HepG2 (cell line): ENCODE results near the gene PNKP. TPM values are rescaled to one million over a fixed set of nuclear protein-coding genes. Genes with fewer than 3 reads are reported as not detected.

Source experiments
- ARID2 ChIP-seq: sonication (generic); formaldehyde crosslinking; IDR thresholded peaks from 2 replicates; pipeline ENCODE4 v1.8.1; 2022; ENCODE audit warnings: mild to moderate bottlenecking, missing genetic modification reagents, borderline replicate concordance
- CEBPB ChIP-seq: IDR thresholded peaks from 2 replicates; pipeline ENCODE4 v1.6.1; 2011; ENCODE audit warnings: low read depth, low read length, improper control_type of control experiment, borderline replicate concordance
- ETV5 ChIP-seq: IDR thresholded peaks from 2 replicates; pipeline ENCODE4 v1.6.1; 2018; ENCODE audit warnings: missing biosample characterization, missing genetic modification reagents, inconsistent platforms, borderline replicate concordance
- FIP1L1 ChIP-seq: fragments of 200-400 bp; formaldehyde crosslinking; IDR thresholded peaks from 2 replicates; pipeline ENCODE4 v1.6.1; 2018; ENCODE audit warnings: low read depth, mild to moderate bottlenecking, low read length, moderate library complexity, borderline replicate concordance; ENCODE audit not compliant: insufficient read depth
- FOXA3 ChIP-seq: IDR thresholded peaks from 2 replicates; pipeline ENCODE4 v1.6.1; 2016; ENCODE audit warnings: missing genetic modification reagents, missing compliant biosample characterization
- GTF2F1 ChIP-seq: fragments of 150-350 bp; IDR thresholded peaks from 2 replicates; pipeline ENCODE4 v1.6.1; 2014; ENCODE audit warnings: low read length
- KDM3A ChIP-seq: IDR thresholded peaks from 2 replicates; pipeline ENCODE4 v1.6.1; 2018; ENCODE audit warnings: low read depth, missing compliant biosample characterization
- MED1 ChIP-seq: sonication (generic); formaldehyde crosslinking; IDR thresholded peaks from 2 replicates; pipeline ENCODE4 v1.4.0; 2020; ENCODE audit warnings: missing genetic modification reagents
- NFE2L1 ChIP-seq: sonication (generic); formaldehyde crosslinking; IDR thresholded peaks from 2 replicates; pipeline ENCODE4 v1.4.0; 2020; ENCODE audit warnings: missing genetic modification reagents, mild to moderate bottlenecking, borderline replicate concordance
- PHF20 ChIP-seq: sonication (generic); formaldehyde crosslinking; IDR thresholded peaks from 2 replicates; pipeline ENCODE4 v1.5.0; 2020; ENCODE audit warnings: mild to moderate bottlenecking, missing genetic modification reagents
- PHF8 ChIP-seq: sonication (generic); formaldehyde crosslinking; IDR thresholded peaks from 2 replicates; pipeline ENCODE4 v1.5.0; 2020; ENCODE audit warnings: missing genetic modification reagents
- POLR2AphosphoS5 ChIP-seq: IDR thresholded peaks from 2 replicates; pipeline ENCODE4 v1.6.1; 2012; ENCODE audit warnings: low read depth, low read length
- SMAD1 ChIP-seq: sonication (generic); formaldehyde crosslinking; IDR thresholded peaks from 2 replicates; pipeline ENCODE4 v1.4.0; 2020; ENCODE audit warnings: missing genetic modification reagents, low read depth, mild to moderate bottlenecking, borderline replicate concordance
- U2AF2 ChIP-seq: fragments of 200-400 bp; formaldehyde crosslinking; IDR thresholded peaks from 2 replicates; pipeline ENCODE4 v1.6.1; 2017; ENCODE audit warnings: low read depth, mild to moderate bottlenecking, low read length
- ZFP90 ChIP-seq: sonication (generic); formaldehyde crosslinking; IDR thresholded peaks from 2 replicates; pipeline ENCODE4 v1.8.0; 2022; ENCODE audit warnings: missing genetic modification reagents, mild to moderate bottlenecking, inconsistent platforms, borderline replicate concordance
- ZNF431 ChIP-seq: sonication (generic); formaldehyde crosslinking; IDR thresholded peaks from 2 replicates; pipeline ENCODE4 v1.9.0; 2022; ENCODE audit warnings: missing genetic modification reagents, low read depth, mild to moderate bottlenecking, borderline replicate concordance
- ZNF563 ChIP-seq: sonication (generic); formaldehyde crosslinking; IDR thresholded peaks from 2 replicates; pipeline ENCODE4 v1.8.0; 2022; ENCODE audit warnings: mild to moderate bottlenecking, moderate library complexity, missing genetic modification reagents
- ZNF619 ChIP-seq: sonication (generic); formaldehyde crosslinking; IDR thresholded peaks from 2 replicates; pipeline ENCODE4 v1.4.0; 2020; ENCODE audit warnings: mild to moderate bottlenecking, missing genetic modification reagents
- ZNF75D ChIP-seq: sonication (generic); formaldehyde crosslinking; IDR thresholded peaks from 2 replicates; pipeline ENCODE4 v1.8.1; 2023; ENCODE audit warnings: missing genetic modification reagents, mild to moderate bottlenecking, borderline replicate concordance
- ZNF883 ChIP-seq: sonication (generic); formaldehyde crosslinking; IDR thresholded peaks from 2 replicates; pipeline ENCODE4 v1.5.1; 2020; ENCODE audit warnings: mild to moderate bottlenecking, missing genetic modification reagents; ENCODE audit errors: not compliant biosample characterization
- polyA plus RNA-seq, 8 experiments: library from polyadenylated mRNA; depleted of rRNA in 3 of 8; stranded (reverse) in 7 of 8; unstranded in 1 of 8; fragments of >200 nt; fragmentation: Illumina TruSeq in 4 of 8; extraction: Trizol in 4 of 8; gene quantifications; 2 replicates each; pipeline versions ENCODE4 v1.2.1 to v1.2.3, GENCODE V29; 2011 to 2016; ENCODE audit warnings: low read depth in 4 of 8, missing spikeins in 1 of 8, mixed read lengths in 1 of 8; ENCODE audit not compliant: insufficient read depth in 1 of 8
- total RNA-seq, 5 experiments: library from RNA; depleted of rRNA; stranded (reverse); fragments of >200 nt; fragmentation: Illumina TruSeq; extraction: Trizol; gene quantifications; 2 replicates each; pipeline ENCODE4 v1.2.3, GENCODE V29; 2016; ENCODE audit warnings: low read depth in 1 of 5
- TF ChIP-seq, protein P1 (sequence below): sonication (generic); formaldehyde crosslinking; IDR thresholded peaks from 2 replicates; pipeline ENCODE4 v1.5.1; 2020; ENCODE audit warnings: mild to moderate bottlenecking, missing genetic modification reagents, borderline replicate concordance
- TF ChIP-seq, protein P2 (sequence below): sonication (generic); formaldehyde crosslinking; IDR thresholded peaks from 2 replicates; pipeline ENCODE4 v1.5.1; 2020; ENCODE audit warnings: mild to moderate bottlenecking, missing genetic modification reagents, moderate library complexity
- TF ChIP-seq, protein P3 (sequence below): sonication (generic); formaldehyde crosslinking; conservative IDR thresholded peaks from 2 replicates; pipeline ENCODE4 v1.4.0; 2020; ENCODE audit warnings: missing genetic modification reagents

The PNKP gene
- total and polyA plus RNA-seq, 2 of the 13 experiments (the other 11 are each of a cell fraction or from before 2014, with no cell fraction given): 12.7 to 27.1 TPM

DNA sequence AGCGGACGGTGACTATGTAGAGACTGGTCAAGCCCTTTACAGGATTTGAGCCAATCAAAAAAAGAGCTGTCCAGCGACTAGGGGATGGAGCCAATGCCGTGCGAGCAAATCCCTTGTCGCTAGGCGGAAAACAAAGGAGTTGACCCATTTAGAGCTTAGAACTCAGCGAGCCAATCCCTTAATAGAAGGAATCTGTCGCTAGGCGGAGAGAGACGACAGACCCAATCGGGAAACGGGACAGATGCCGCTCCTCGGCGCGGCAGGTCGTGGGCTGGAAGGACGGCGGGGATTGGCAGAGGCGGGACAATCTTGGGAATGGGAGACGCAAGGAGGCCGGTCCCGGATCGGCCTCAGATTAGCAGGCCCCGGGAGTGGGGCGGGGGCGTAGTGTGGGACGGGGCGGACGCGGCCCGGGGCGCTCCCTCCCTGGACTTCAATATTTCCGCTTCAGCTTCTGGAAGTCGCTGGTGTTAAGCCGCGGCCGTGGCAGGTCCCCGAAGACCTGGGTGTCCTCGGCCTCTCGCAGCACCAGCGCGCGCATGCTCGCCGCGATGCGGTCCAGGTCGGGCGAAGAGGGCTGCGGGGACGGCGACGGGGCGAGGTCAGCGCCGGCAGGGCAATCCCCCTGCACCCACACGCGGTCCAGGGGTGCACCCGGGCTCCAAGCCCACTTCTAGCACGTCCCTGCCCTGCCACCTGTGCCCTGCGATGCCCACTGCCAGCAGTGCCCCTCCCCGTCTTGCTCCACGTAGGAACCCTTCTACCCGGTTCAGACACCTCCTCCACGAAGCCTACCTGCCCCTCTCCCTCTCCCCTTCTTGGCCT lies 2.3 kb upstream of the PNKP start (continued):
- no peak for TF ChIP-seq ZNF619 (CRISPR knock-in tag)
- no peak for TF ChIP-seq FIP1L1
- TF ChIP-seq, protein P1, sequence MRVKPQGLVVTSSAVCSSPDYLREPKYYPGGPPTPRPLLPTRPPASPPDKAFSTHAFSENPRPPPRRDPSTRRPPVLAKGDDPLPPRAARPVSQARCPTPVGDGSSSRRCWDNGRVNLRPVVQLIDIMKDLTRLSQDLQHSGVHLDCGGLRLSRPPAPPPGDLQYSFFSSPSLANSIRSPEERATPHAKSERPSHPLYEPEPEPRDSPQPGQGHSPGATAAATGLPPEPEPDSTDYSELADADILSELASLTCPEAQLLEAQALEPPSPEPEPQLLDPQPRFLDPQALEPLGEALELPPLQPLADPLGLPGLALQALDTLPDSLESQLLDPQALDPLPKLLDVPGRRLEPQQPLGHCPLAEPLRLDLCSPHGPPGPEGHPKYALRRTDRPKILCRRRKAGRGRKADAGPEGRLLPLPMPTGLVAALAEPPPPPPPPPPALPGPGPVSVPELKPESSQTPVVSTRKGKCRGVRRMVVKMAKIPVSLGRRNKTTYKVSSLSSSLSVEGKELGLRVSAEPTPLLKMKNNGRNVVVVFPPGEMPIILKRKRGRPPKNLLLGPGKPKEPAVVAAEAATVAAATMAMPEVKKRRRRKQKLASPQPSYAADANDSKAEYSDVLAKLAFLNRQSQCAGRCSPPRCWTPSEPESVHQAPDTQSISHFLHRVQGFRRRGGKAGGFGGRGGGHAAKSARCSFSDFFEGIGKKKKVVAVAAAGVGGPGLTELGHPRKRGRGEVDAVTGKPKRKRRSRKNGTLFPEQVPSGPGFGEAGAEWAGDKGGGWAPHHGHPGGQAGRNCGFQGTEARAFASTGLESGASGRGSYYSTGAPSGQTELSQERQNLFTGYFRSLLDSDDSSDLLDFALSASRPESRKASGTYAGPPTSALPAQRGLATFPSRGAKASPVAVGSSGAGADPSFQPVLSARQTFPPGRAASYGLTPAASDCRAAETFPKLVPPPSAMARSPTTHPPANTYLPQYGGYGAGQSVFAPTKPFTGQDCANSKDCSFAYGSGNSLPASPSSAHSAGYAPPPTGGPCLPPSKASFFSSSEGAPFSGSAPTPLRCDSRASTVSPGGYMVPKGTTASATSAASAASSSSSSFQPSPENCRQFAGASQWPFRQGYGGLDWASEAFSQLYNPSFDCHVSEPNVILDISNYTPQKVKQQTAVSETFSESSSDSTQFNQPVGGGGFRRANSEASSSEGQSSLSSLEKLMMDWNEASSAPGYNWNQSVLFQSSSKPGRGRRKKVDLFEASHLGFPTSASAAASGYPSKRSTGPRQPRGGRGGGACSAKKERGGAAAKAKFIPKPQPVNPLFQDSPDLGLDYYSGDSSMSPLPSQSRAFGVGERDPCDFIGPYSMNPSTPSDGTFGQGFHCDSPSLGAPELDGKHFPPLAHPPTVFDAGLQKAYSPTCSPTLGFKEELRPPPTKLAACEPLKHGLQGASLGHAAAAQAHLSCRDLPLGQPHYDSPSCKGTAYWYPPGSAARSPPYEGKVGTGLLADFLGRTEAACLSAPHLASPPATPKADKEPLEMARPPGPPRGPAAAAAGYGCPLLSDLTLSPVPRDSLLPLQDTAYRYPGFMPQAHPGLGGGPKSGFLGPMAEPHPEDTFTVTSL (CRISPR knock-in tag): no peak
- TF ChIP-seq PHF8 (CRISPR knock-in tag): peak; percentile 81
- no peak for TF ChIP-seq ZNF883 (CRISPR knock-in tag)
- no peak for TF ChIP-seq FOXA3 (CRISPR knock-in tag)
- TF ChIP-seq, protein P2, sequence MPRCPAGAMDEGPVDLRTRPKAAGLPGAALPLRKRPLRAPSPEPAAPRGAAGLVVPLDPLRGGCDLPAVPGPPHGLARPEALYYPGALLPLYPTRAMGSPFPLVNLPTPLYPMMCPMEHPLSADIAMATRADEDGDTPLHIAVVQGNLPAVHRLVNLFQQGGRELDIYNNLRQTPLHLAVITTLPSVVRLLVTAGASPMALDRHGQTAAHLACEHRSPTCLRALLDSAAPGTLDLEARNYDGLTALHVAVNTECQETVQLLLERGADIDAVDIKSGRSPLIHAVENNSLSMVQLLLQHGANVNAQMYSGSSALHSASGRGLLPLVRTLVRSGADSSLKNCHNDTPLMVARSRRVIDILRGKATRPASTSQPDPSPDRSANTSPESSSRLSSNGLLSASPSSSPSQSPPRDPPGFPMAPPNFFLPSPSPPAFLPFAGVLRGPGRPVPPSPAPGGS (CRISPR knock-in tag): no peak
- peak; percentile 57 for TF ChIP-seq KDM3A (CRISPR knock-in tag)
- no peak for TF ChIP-seq CEBPB
- no peak for TF ChIP-seq NFE2L1 (CRISPR knock-in tag)
- no peak for TF ChIP-seq U2AF2
- TF ChIP-seq SMAD1 (CRISPR knock-in tag): peak; percentile 23; the same call in 1 of the 2 replicates
- TF ChIP-seq, protein P3, sequence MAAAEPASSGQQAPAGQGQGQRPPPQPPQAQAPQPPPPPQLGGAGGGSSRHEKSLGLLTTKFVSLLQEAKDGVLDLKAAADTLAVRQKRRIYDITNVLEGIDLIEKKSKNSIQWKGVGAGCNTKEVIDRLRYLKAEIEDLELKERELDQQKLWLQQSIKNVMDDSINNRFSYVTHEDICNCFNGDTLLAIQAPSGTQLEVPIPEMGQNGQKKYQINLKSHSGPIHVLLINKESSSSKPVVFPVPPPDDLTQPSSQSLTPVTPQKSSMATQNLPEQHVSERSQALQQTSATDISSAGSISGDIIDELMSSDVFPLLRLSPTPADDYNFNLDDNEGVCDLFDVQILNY: no peak
- TF ChIP-seq ZFP90: no peak
- no peak for TF ChIP-seq GTF2F1
- TF ChIP-seq POLR2AphosphoS5: peak; percentile 61
- TF ChIP-seq ZNF563: no peak
- TF ChIP-seq PHF20 (CRISPR knock-in tag): peak; percentile 66
- TF ChIP-seq ZNF75D (CRISPR knock-in tag): no peak
- TF ChIP-seq ZNF431 (CRISPR knock-in tag): no peak
- TF ChIP-seq ARID2 (CRISPR knock-in tag): no peak
- peak; percentile 33; the same call in 1 of the 2 replicates for TF ChIP-seq ETV5 (CRISPR knock-in tag)
- TF ChIP-seq MED1 (CRISPR knock-in tag): peak; percentile 58; the same call in 1 of the 2 replicates
